Loucy (cell line): ENCODE results near the gene TREM2.

Experiments used
- CTCF ChIP-seq: fragments of 200-600 bp; sonication (generic); conservative IDR thresholded peaks from 2 replicates; pipeline ENCODE4 v1.5.1; 2014; ENCODE audit warnings: mild to moderate bottlenecking, antibody characterized with exemption, low read length
- EZH2phosphoT487 ChIP-seq: fragments of 200-600 bp; IDR thresholded peaks from 2 replicates; pipeline ENCODE4 v1.6.1; 2018; ENCODE audit warnings: antibody characterized with exemption, mild to moderate bottlenecking, moderate library complexity, borderline replicate concordance

- TF ChIP-seq CTCF: no peak
- no peak for TF ChIP-seq EZH2phosphoT487
Measured at GRCh38 chr6:41175084-41175483, 12.2 kb upstream of the TREM2 start.
